ENCODE data around the gene NLGN1.
"Not testable (repeated sequence)": the region's sequence is repeated elsewhere in the genome, so short reads cannot be mapped to it uniquely, and the experiment has no call there.

The NLGN1 gene

DNA sequence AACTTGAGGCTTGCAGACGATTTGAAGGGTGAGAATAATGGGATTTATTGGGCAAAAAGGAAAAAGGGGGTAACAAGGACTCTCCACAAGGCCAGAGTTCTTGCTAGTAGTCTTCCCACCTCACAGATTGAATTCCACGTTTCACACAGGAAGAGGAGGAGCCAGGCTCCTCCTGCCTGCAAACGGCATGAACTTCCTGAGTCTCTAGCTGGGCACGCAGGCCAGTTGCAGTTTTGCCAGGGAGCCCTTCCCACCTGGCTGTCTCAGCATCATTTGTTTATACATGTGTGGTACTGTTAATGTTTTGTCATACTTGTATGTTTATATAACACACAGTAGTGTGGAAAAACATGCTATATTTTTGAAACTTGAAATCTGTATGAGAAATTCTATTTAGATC lies 155.0 kb downstream of the NLGN1 start:
- DNase-seq (ENCODE audit: low read depth in 1 of 2, low spot score in 1 of 2) = no peak

DNA sequence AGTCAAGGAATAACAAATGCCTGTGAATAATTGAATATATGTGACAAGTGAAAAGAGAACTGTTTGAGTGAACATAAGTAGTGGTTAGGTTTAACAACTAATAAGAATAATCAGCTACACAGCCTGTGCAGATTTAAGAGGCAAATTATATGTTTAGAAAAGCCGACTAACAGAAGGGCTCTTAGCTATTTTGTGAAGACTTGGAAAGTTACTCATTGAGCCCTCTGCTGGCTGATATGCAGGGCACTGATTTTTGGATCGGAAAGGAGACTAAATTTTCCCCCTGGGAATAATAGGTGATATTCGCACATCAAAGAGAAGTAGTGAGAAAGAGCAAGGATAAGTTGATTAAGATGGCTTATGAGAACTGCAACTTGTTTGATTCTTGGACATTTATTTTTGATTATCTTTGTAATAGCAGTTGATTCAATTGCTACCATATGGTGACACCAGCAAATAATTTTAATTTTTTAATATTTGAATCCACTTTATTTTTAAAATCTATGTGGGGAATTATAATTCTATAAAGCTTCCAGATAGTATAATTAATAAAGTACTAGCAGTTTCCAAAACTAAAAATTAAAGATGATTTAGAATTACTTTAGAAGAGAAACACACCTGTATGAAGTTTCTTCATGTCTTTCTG lies 156.2 kb downstream of the NLGN1 start:
- DNase-seq (ENCODE audit: low read depth in 1 of 2, low spot score in 1 of 2) = no peak

DNA sequence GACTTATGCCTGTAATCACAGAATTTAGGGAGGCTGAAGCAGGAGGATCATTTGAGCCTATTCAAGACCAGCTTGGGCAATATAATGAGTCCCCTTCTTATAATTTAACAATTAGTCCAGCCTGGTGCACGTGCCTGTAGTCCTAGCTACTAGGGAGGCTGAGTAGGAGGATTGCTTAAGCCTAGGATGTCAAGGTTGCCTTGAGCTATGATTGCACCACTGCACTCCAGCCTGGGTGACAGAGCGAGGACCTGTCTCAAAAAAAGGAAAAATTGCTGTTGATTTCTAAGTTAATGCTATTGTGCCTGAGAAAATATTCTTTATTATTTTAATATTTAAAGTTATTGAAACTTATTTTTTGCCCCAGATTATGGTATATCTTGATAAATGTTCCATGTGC lies 159.0 kb downstream of the NLGN1 start:
- DNase-seq (ENCODE audit: low read depth in 1 of 2, low spot score in 1 of 2) = no peak

GRCh38 chr3:173567997-173568396 lies 170.5 kb downstream of the NLGN1 start:
- no peak for DNase-seq (ENCODE audit: low read depth in 1 of 2, low spot score in 1 of 2)

DNA sequence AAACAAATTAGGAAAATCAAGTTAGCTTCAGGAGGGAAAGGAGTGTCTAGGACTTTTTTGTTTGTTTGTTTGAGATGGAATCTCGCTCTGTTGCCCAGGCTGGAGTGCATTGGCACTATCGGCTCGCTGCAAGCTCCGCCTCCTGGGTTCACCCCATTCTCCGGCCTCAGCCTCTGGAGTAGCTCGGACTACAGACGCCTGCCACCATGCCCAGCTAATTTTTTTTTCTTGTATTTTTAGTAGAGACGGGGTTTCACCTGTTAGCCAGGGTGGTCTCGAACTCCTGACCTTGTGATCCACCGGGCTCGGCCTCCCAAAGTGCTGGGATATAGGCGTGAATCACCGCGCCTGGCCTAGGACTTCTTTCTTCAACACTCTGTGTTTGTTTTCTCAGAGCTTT lies 171.1 kb downstream of the NLGN1 start:
- no peak for DNase-seq (ENCODE audit: low read depth in 1 of 2, low spot score in 1 of 2)

DNA sequence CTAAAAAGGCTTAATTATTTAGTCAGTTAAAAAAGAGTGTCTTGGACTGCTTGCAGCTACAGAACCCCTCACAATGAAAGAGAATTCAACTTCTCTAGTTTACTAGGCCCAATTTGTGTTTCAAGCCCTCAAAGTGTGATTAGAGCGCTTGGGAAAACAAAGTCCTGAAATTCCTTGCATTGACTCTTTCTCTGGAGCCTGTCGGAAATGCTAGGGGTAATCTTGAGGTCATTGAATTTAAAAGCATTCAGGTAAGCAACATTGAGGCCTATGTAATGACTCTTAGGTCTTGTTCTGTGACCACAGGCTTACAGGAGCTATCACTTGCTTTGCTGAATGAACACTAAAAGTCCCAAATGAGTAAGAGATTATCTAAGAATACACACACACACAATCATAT lies 186.0 kb downstream of the NLGN1 start:
- no peak for DNase-seq (ENCODE audit: low read depth in 1 of 2, low spot score in 1 of 2)

DNA sequence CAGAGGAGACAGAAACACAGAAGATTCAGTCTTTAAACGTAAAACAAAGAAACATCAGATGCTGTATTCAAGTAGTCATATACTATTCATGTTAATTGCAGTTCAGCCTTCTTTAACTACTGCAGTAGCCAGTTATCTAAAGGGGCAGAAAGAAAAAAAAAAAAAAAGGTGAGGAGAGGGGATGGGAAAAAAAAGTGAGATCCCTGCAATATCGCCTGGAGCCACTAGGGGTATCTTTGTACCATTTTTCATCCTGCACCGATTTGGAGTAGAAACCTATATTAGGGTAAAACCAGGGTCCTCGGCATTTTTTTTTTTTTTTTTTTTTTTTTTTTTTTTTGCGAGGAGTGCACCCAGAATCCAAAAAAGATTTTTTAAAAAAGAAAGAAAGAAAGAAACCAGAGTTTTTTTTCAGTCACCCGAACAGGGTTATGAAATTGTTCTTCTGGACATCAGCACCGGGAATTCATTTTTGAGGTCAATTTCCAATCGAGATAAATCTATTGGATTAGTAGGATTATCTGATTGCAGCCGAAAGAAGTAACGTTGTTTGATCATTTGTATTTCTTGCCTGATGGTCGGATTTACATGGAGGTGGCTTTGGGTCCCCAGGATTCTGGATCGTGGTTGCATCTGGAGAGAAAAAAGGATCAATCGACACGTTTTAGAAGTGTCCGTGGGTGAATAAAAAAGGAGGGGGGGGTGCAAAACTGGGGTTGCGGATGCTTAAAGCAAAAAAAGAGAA lies 186.7 kb downstream of the NLGN1 start:
- DNase-seq (ENCODE audit: low read depth in 1 of 2, low spot score in 1 of 2) = no peak

- DNase-seq (ENCODE audit: low read depth in 1 of 2, low spot score in 1 of 2) = no peak
Observed at GRCh38 chr3:173584838-173585831, 187.6 kb downstream of the NLGN1 start.

DNA sequence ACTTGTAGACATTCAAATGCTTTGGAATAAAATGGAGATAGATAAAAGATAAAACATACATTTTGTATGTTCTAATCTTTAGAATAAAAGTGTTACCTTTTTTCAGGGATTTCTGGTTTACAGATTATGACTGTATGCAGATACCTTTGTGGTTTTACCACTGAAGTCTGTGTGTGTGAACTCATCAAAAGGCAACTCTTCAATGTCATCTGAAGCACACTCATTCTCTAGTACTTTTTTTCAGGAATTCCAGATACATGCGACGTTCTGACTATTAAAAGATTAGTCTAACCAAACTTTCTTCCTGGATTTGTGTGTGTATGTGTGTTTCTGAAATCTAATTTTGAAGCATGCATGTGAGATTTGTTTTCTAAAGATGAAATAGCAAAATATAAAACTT lies 188.6 kb downstream of the NLGN1 start:
- no peak for DNase-seq (ENCODE audit: low read depth in 1 of 2, low spot score in 1 of 2)

GRCh38 chr3:173587055-173587454 lies 189.5 kb downstream of the NLGN1 start:
- no peak for DNase-seq (ENCODE audit: low read depth in 1 of 2, low spot score in 1 of 2)

- no peak for DNase-seq (ENCODE audit: low read depth in 1 of 2, low spot score in 1 of 2)
Observed at GRCh38 chr3:173588556-173588955, 191.0 kb downstream of the NLGN1 start.

DNA sequence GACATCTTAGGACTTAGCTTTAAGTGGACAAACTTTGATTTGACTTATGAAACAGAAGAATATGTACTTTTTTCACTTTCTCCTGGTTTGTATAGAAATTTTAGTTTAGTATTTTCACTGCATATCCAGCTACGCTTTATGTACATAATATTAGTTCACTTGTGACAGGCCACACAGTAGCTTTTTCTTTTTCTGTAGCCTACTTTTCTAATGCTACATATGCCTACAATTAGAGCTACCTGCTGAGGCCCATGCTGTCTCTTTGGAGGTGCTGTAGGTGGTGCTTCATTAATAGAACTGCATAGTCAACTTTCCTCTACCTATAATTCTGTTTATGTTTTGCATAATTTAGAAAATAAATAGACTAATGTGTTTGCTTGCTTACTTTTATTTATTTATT lies 191.6 kb downstream of the NLGN1 start:
- no peak for DNase-seq (ENCODE audit: low read depth in 1 of 2, low spot score in 1 of 2)

DNA sequence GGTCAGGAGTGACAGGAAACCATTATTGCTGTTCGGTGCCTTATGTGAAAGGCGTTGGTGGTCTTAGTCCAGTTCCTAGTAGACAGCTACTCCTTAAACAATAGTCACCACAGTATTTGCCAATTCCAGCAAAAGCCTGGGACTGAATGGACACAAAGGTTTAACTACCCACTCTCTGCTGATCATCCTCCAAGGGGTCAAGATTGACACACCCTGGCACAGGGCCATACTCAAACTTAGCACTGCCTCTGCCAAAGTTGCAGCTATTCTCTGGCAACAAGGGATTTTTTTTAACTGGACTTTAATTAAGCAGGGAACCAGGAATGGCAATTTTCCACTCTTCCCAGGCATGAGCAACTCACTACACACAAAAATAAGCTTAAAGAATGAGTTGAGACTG lies 193.9 kb downstream of the NLGN1 start:
- no peak for DNase-seq (ENCODE audit: low read depth in 1 of 2, low spot score in 1 of 2)

- DNase-seq (ENCODE audit: low read depth in 1 of 2, low spot score in 1 of 2) = not testable (repeated sequence)
Observed at GRCh38 chr3:173594881-173595280, 197.3 kb downstream of the NLGN1 start.

- no peak for DNase-seq (ENCODE audit: low read depth in 1 of 2, low spot score in 1 of 2)
Observed at GRCh38 chr3:173599673-173600072, 202.1 kb downstream of the NLGN1 start.

- no peak for DNase-seq (ENCODE audit: low read depth in 1 of 2, low spot score in 1 of 2)
Observed at GRCh38 chr3:173614522-173614921, 217.0 kb downstream of the NLGN1 start.

DNA sequence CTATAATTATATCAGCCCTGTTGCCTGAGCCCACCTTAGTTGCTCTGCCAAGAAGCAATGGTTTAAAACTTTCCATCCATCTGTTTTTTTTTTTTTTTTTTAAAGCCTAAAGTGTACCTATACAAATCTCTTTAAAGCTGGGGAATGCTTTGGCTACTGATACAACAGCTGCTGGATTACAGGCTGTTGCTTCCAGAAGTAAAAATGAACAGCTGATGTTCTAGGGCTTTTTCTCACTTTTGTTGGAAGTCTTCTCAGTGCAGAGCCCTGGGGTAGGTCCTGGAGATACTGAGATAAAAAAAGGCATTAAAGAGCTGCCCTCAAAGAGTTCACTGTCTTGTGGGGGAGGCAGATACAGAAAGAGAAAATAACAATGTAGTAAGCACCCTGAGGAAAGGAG lies 218.1 kb downstream of the NLGN1 start:
- DNase-seq (ENCODE audit: low read depth in 1 of 2, low spot score in 1 of 2) = no peak

- DNase-seq (ENCODE audit: low read depth in 1 of 2, low spot score in 1 of 2) = no peak
Observed at GRCh38 chr3:173617490-173617889, 219.9 kb downstream of the NLGN1 start.

GRCh38 chr3:173618148-173618547 lies 220.6 kb downstream of the NLGN1 start:
- no peak for DNase-seq (ENCODE audit: low read depth in 1 of 2, low spot score in 1 of 2)

GRCh38 chr3:173618703-173619102 lies 221.2 kb downstream of the NLGN1 start:
- DNase-seq (ENCODE audit: low read depth in 1 of 2, low spot score in 1 of 2) = no peak

DNA sequence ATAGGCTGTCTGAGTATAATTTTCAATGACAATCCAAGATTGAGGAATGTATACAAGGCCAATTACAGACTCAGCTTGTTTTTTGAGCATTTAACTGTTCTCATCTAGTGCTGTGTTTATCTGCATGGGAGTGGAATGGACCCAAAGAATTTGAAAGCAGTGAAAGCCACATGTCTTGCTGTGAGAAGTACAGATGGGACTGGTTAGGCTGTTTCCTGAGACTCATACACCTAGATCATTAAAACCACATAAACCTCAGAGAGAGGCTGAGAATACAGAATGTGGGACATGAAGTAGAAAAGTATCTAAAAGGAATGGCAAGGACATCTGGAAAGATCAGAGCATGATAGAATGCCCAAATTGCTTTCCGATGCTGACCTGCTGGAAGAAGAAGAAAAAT lies 224.6 kb downstream of the NLGN1 start:
- DNase-seq (ENCODE audit: low read depth in 1 of 2, low spot score in 1 of 2) = no peak

DNA sequence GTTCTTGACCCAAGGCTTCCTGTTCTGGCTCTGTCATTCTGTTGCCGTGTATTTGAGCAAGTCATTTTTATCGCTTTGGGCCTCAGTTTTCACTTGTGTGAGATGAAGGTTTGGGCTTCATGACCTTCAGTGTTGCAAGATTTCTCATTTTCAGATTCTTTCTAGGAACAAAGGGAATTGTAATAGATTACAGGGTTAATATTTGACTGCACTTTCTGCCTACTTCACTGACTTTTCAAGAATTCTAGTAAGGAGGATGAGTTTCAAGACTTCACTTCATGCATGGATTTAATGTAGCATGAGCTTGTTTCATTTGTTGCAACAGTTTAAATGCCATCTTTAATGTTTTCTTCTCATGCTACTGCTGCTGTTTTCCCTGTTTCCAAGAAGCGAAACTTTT lies 226.5 kb downstream of the NLGN1 start:
- DNase-seq (ENCODE audit: low read depth in 1 of 2, low spot score in 1 of 2) = no peak
